Frontal cortex (tissue), 4 donors: ENCODE results near the gene IFI27L2. TPM values are rescaled to one million over a fixed set of nuclear protein-coding genes. Genes with fewer than 3 reads are reported as not detected.

Experiments
- DNase-seq, 2 donors: peaks; one replicate each; pipeline ENCODE4 v3.0.0; 2012; ENCODE audit warnings: low spot score in 2 of 2
- FAIRE-seq: peaks from 2 replicates; lab custom pipeline; 2012; peaks lifted over from hg19 to GRCh38; lab: Jason Lieb, UNC
- total RNA-seq: library from RNA; depleted of rRNA; stranded (reverse); fragments of >200 nt; gene quantifications from one replicate; pipeline ENCODE4 v1.2.3, GENCODE V29; 2014
- donor health status: control.
- donor health status: control.
- donor health status: control.

Gene IFI27L2
- total RNA-seq, 1 donor from 2014 or later = 17.9 TPM

GRCh38 chr14:94125659-94126418, 3.6 kb downstream of the IFI27L2 start:
- FAIRE-seq (no peak), DNase-seq (no peak)

DNA sequence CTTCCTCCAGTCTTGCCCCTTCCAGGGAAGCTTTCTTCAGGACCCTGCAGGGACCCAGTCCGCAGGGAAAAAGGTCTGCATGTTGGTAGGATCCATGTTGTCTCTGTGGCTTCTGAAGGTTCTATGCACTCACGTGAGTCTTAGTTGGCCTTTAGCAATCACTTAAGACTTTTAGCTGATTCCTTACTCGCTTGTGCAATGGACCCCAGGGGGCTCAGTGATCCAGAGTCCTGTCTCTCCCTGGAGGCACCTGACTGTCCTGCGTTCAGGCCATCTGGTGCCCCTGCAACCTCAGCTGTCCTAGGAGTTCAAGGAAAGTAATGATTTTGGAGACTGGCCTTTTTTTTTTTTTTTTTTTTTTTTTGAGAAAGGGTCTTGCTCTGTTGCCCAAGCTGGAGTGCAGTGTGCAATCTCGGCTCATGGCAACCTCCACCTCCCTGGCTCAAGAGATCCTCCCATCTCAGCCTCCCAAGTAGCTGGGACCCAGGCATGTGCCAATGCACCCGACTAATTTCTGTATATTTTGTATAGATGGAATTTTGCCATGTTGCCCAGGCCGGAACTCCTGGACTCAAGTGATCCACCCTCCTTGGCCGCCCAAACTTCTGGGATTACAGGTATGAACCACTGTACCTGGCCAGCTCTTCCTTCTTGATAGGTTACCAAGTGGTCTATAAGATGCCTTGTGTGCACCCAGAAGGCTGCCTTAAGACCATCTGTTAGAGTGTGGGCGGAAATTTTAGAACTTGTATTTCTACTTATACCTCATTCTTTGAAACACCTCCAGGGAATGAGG, 4.6 kb downstream of the IFI27L2 start:
- FAIRE-seq = no peak
- DNase-seq = no peak

DNA sequence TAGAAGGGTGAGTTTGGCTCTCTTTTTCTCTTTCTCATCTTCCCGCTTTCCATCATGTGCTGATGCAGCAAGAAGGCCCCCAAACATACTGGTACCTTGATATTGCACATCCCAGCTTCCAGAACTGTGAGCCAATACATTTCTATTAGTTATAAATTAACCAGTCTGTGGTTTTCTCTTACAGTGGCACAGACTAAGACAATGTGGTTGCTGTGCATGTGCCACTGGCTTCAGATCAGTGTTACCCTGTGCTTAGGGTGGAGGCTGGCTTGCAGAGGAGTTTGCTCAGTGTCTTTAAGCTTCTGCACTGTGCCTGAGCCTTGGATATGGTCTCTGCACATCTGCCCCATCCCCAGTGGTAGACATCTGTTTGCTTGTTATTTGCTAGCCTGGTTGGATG, 5.5 kb downstream of the IFI27L2 start:
- DNase-seq = no peak
- FAIRE-seq = no peak

DNA sequence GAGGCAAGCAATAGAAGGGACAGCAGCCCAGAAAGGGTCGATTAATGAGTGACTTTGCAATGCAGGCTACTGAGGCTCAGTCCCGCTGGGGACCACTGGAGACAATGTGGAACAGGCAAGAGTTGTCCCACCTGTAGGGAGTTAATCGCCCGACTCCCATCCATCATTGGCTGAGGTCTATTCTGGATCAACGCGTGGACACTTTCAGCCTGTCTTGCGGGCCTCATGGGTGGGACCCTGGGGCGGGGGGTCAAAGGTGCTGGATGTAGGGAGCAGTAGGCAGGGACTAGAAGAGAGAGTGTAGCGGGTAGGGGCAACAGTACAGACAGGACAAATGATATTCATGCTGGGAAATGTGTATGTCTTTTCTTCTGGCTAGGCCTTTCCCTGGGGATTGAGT, 6.1 kb downstream of the IFI27L2 start:
- no peak for FAIRE-seq

GRCh38 chr14:94122438-94122837, 7.0 kb downstream of the IFI27L2 start:
- FAIRE-seq = no peak
- no peak for DNase-seq

More for the DNA sequence above, 6.1 kb downstream of the IFI27L2 start:
- DNase-seq = no peak

DNA sequence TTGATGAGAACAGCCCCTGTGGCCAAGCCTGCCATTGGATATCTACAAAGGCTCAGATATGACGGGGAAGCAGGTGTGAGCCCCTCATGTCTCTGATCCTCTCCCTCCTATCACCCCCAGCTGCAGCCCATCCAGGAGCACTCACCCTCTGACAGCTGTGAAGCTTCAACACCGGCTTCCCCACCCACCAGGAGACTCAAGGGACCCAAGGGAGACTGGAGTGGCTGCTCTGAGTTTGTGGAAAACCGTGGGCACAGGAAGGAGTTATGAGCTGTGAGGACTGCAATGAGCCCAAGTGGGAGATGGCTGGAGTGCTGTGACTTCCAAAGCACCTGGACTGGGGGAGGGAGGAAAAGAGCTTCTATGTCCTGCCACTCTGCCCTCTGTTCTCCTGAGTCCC, 7.9 kb downstream of the IFI27L2 start:
- DNase-seq (no peak), FAIRE-seq (no peak)

DNA sequence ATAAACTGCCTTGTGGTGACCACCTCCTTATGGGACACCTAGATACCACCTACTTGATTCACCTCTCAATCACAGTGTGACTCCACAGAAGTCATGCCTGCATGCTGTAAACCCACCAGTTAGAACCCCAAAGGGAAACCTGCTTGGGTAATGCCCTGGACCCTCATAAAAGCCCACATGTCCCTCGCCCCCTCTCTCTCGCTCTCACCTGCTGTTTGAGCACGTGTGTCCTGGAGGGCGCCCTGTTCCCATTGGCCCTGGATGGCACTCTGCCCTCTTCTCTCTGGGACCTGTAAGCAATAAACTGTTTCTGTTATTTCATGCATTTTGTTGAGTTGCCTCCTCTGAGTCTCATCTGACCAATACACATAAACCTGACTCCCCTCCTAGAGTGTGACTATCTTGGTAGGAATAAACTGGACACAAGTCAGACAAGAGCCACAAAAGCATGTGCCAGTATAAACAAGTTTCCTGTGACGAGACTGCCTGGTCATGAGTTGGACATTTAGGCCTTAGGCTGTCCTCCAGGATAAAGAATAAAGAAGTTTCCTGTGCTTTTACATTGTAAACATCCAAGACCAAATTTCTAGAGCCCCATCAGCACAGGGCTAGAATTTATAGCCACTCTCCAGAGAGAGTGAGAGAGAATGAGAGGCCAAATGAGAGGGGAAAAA, 8.6 kb downstream of the IFI27L2 start:
- DNase-seq (no peak), FAIRE-seq (no peak)

GRCh38 chr14:94119071-94119470, 10.3 kb downstream of the IFI27L2 start:
- no peak for FAIRE-seq
- DNase-seq = no peak

GRCh38 chr14:94117856-94118255, 11.5 kb downstream of the IFI27L2 start:
- FAIRE-seq (no peak), DNase-seq (no peak)

DNA sequence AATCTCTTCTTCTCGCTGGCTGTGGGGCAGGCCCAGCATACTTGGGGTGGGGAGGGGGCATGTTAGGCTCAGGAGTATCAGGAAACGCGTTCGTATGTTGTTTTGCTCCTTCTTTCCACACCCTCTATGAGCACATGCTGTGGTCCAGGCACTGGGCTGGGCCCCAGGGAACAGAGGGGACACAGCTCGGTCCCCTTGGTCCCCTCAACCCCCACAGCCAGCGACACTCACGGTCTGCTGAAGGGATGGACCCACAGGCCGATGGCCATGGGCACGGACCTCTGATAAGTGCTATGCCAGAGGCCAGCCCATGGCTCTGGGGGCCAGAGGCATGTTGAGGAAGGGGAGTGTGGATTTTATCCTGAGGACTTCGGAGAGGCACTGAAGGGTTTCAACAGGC, 12.7 kb downstream of the IFI27L2 start:
- DNase-seq = no peak
- no peak for FAIRE-seq

- no peak for FAIRE-seq
These were observed 13.8 kb downstream of the IFI27L2 start for GRCh38 chr14:94115631-94116030.

GRCh38 chr14:94115058-94115591, 14.3 kb downstream of the IFI27L2 start:
- peak in 1 of 2 donors; percentile 32 for DNase-seq
- no peak for FAIRE-seq

More at GRCh38 chr14:94115631-94116030, 13.8 kb downstream of the IFI27L2 start:
- no peak for DNase-seq

- DNase-seq (no peak), FAIRE-seq (no peak)
These were observed 14.8 kb downstream of the IFI27L2 start for GRCh38 chr14:94114589-94115057.

DNA sequence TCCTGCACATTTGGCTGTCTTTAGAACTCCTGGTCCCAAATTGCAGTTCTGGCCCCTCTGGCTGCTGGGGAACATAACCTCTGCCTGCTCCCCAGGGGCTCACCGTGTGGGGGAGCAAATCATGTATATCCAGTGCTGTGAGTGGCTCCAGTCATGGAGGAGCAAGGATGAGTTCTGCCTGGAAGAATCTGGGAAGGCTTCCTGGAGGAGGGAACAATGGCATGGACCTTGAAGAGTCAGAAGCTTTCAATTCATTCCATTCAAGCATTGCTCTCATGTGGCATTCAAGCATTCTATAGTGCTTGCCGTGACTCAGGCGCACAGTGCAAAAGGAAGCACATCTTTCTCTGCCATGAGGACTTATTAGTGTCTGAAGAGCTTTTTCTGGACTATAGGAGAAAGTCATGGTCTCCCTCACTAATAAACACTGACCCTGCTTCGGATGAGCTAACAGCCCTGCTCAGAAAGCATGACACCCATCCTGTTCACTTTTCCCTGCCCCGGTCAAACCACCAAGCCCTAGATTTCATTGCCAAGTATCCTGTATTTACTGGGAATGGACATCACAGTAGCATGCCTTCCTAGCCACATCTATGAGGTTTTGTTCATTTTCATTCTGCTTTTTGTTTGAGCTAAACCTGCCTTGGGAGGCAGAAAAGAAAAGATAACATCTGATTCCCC, 15.4 kb downstream of the IFI27L2 start:
- FAIRE-seq (no peak), DNase-seq (no peak)

DNA sequence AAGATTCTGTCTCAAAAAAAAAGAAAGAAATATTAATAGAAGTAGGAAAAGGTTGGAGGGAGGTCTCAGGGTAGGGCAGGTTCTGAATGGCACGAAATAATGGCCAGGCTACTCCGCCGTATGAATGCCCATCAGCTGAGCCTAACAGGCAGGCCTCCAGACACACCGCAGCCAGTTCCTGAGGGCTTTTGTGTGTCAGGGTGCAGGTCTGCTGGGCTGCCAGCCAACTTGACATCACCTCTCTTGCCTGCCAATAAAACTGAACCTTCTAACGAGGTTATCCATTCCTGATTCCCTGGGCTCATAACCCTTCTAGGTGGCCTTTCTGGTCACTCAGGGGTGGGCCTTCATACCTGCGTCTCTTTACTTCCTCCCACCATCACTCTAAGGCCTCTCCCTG, 15.9 kb downstream of the IFI27L2 start:
- FAIRE-seq = no peak
- no peak for DNase-seq

DNA sequence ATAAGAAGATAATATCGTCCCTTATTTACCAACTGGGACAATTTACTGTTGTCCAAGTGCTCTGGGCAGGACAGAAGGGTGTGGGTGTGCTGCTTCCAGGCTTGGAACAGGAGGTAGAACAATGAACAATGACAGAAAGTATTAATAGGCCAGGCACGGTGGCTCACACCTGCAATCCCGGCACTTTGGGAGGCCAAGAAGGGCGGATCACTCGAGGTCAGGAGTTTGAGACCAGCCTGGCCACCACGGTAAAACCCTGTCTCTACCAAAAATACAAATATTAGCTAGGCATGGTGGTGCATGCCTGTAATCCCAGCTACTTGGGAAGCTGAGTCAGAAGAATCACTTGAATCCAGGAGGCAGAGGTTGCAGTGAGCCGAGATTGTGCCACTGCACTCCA, 16.3 kb downstream of the IFI27L2 start:
- FAIRE-seq (no peak), DNase-seq (no peak)

DNA sequence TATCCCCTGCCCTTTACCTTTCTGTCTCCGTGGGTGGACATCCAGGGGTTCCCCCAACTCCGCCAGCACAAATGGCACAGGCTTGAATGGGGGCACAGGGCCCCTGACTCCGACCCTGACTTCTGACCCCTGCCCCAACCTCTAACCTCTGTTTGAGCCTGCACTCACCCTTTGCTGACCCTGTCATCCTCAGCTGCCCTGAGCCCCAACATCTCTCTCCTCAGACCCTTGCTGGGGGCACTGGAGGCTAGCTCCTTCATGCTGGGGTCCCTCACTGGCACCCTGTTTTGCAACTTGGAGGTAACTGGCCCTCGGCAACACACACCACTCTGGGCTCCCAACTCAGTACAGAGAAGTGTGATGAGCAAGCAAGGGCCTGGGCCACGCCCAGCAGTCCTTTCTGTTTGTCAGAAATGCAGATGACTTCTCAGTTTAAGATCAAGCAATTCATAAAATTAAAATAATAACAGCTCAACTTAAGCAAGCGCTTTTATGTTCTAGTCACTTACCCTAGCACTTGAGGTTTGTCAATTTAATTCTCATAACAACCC, 16.8 kb downstream of the IFI27L2 start:
- no peak for DNase-seq
- FAIRE-seq = no peak

DNA sequence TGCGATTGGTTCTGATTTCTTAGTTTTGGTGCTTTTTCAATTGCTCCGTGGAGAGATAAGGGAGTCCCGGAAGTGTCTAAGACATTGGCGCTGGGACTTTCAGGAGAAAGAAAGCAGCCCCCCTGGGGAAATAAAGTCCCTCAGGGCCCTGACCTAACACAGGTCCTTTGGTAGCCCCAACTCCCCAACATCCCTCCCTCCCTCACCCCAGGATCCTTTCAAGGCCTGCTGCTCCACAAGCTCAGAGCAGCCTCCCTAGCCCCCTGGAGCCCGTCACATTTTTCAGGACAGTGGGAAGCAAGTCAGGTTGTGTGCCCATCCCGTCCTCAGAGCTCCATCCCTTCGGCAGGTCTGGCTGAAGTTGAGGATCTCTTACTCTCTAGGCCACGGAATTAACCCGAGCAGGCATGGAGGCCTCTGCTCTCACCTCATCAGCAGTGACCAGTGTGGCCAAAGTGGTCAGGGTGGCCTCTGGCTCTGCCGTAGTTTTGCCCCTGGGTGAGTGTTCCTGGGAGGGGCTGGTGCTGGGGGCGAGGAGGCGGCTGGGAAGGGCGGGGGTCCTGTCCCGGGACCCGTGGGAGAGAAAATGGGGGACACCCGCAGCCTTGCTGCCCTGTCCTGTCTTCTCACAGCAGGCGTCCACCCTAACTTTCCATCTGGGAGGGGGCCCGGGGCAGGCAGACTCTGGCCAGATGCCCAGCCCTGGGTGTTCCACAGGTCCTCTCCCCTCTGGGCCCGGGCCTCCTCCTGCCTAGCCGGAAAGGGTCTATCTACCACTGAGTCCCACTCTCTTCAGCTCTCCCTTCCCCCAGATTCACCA, 17.9 kb downstream of the IFI27L2 start:
- FAIRE-seq = no peak
- no peak for DNase-seq
